ACC112 (cell line): Measurements from ENCODE around the gene IMPDH2.

Source experiments
- H2AFZ ChIP-seq: fragments of 200-600 bp; sonication (generic); one replicate; pipeline ENCODE4 v1.6.0; 2017; ENCODE audit warnings: antibody characterized with exemption, low read length; ENCODE audit not compliant: unreplicated experiment
- H3K27ac ChIP-seq: fragments of 200-600 bp; sonication (generic); 2 replicates; pipeline ENCODE4 v1.5.1; 2014; ENCODE audit warnings: low read depth, mild to moderate bottlenecking, antibody characterized with exemption, low read length, moderate library complexity
- H3K27me3 ChIP-seq: fragments of 200-600 bp; sonication (generic); 2 replicates; pipeline ENCODE4 v1.6.1; 2014; ENCODE audit warnings: mild to moderate bottlenecking, antibody characterized with exemption, low read length, moderate library complexity, mixed read lengths; ENCODE audit not compliant: insufficient read depth
- H3K36me3 ChIP-seq: fragments of 200-600 bp; sonication (generic); 2 replicates; pipeline ENCODE4 v1.6.1; 2016; ENCODE audit warnings: mild to moderate bottlenecking, antibody characterized with exemption, low read length, moderate library complexity, mixed read lengths; ENCODE audit not compliant: insufficient read depth
- H3K4me1 ChIP-seq: fragments of 200-600 bp; sonication (generic); one replicate; pipeline ENCODE4 v1.6.1; 2016; ENCODE audit warnings: low read length, mixed read lengths; ENCODE audit not compliant: insufficient read depth, unreplicated experiment, control insufficient read depth
- H3K4me3 ChIP-seq: fragments of 200-600 bp; sonication (generic); 2 replicates; pipeline ENCODE4 v1.5.1; 2014; ENCODE audit warnings: mild to moderate bottlenecking, low read depth, low read length
- H3K79me2 ChIP-seq: fragments of 200-600 bp; sonication (generic); one replicate; pipeline ENCODE4 v1.6.0; 2016; ENCODE audit warnings: low read length; ENCODE audit not compliant: control insufficient read depth, unreplicated experiment, insufficient read depth

The IMPDH2 gene

DNA sequence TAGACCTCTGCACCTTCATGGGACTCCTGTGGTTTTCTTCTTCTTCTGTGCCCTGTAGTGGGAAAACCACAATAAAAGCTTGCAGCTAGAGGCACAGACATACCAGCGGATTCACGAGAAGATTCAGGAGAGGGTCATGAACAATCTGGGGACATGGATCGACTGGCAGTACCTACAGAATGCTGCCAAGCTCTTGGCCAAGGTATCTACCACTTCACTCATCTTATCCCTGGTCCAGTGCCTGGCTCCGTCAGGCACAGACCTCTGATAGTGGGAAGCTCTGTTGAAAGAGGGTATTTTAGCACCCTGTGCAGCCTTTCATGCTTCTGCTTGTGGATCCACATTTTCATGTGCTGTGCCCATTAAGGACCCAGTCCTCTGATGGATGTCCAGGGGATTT, 48.9 kb downstream of the IMPDH2 start:
- Histone ChIP-seq H3K79me2 (no peaks in the 10 kb centered on the region), H3K36me3 (peaks cover 7% of the 10 kb centered on the region; the same call in 1 of the 2 replicates), H2AFZ (no peak overlapping the region), H3K4me1 (peaks cover 4% of the 10 kb centered on the region), H3K27ac (no peak overlapping the region), H3K27me3 (no peaks in the 10 kb centered on the region), H3K4me3 (no peak overlapping the region)

DNA sequence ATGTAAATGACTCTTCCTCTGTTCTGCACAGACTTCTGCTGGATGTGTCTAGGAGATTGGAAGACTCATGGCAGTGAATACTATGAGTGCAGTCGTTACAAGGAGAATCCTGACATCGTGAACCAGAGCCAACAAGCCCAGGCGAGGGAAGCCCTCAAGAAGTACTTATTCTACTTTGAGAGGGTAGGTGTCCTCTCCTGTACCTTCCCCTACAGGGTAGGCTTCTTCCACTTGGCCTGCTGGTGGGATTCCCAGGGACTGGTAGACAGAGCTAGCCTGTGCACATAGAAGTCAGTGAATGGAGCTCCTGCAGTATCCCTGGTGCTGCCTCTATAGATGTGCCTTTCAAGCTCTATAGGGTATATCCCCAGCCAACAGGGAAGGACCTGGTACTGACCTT, 49.7 kb downstream of the IMPDH2 start:
- Histone ChIP-seq H2AFZ (no peak overlapping the region), H3K36me3 (peaks cover 7% of the 10 kb centered on the region; the same call in 1 of the 2 replicates), H3K4me1 (peaks cover 4% of the 10 kb centered on the region), H3K79me2 (no peaks in the 10 kb centered on the region), H3K4me3 (no peak overlapping the region), H3K27ac (no peak overlapping the region), H3K27me3 (no peaks in the 10 kb centered on the region)
